Measurements from ENCODE around the gene CDH13. TPM values are rescaled to one million over a fixed set of nuclear protein-coding genes. Genes with fewer than 3 reads are reported as not detected.
A peak's percentile ranks its signal among the peaks of the same experiment; 100 is the strongest.

Gene CDH13
- total RNA-seq, 1 donor = 102 TPM

DNA sequence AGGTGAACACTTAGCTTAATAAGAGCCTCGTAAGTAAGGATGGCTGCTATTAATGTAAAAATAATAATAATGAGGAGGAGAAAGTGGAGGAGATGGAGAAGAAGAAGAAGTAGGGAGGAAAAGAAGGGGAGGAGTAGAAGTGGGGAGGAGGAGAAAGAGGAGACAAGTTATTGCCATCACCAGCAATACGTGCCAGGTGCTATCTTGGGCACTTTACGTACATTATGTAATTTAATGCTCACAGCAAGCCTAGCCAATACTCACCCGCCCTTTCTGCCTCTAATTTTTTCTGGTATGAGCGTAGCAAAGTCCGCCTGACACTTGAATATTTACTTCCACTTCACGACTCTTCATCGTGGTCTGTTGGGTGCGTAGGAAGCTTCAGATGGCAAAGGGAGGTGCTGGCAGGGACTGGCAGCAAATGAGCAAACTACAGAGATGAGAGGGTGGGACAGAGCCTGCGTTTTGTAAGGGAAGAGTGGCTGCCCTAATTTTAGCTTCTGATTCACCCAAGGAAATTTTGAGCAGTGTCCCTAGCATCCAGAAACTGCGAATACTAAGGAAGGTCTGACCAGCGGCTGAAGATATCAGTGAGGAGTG is 42.1 kb upstream of the CDH13 start:
- Histone ChIP-seq H3K36me3 (ENCODE audit: insufficient read depth, low read length) (no peaks in the 10 kb centered on the region), H3K27me3 (ENCODE audit: insufficient read depth, low read length) (no peaks in the 10 kb centered on the region), H3K27ac (ENCODE audit: low read depth, low read length) (peak overlapping the region; percentile 72), H3K4me1 (ENCODE audit: insufficient read depth, low read length) (peaks cover 11% of the 10 kb centered on the region), H3K4me3 (ENCODE audit: insufficient read depth, low read length) (no peak overlapping the region), H3K4me2 (ENCODE audit: insufficient read depth, low read length) (peak overlapping the region; percentile 23), H2AFZ (ENCODE audit: low read length) (peak overlapping the region; percentile 23), H3K9me3 (ENCODE audit: low read depth, low read length) (no peaks in the 10 kb centered on the region), H3K79me2 (ENCODE audit: insufficient read depth, low read length) (no peaks in the 10 kb centered on the region), H4K20me1 (ENCODE audit: insufficient read depth, low read length) (no peaks in the 10 kb centered on the region)
- TF ChIP-seq, protein P1, sequence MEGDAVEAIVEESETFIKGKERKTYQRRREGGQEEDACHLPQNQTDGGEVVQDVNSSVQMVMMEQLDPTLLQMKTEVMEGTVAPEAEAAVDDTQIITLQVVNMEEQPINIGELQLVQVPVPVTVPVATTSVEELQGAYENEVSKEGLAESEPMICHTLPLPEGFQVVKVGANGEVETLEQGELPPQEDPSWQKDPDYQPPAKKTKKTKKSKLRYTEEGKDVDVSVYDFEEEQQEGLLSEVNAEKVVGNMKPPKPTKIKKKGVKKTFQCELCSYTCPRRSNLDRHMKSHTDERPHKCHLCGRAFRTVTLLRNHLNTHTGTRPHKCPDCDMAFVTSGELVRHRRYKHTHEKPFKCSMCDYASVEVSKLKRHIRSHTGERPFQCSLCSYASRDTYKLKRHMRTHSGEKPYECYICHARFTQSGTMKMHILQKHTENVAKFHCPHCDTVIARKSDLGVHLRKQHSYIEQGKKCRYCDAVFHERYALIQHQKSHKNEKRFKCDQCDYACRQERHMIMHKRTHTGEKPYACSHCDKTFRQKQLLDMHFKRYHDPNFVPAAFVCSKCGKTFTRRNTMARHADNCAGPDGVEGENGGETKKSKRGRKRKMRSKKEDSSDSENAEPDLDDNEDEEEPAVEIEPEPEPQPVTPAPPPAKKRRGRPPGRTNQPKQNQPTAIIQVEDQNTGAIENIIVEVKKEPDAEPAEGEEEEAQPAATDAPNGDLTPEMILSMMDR (IDR thresholded peaks at IDR 0.05; ENCODE audit: extremely low read depth, low read depth, low read length) = no peak
- no peak for DNase-seq (ENCODE audit: insufficient read length, low spot score, missing footprints)

DNA sequence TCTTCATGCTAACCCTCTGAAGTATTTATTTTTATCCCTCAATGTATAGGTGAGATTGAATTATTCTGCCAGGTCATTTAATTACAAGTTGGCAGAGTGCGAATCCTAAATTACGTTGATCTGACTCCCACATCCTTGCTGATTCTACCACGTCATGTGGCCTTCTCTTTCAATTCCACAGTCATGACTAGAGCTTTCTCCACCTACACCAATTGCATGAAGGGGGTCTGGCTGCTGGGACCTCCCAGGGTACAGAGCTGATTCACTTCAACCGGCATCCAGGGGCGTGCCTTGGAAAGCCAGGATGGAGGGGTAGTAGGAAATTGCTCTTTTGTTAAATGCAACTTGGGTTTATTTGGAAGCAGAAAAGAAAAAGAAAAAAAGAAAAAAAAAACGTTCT is 41.1 kb upstream of the CDH13 start:
- Histone ChIP-seq H3K9me3 (ENCODE audit: low read depth, low read length) (no peaks in the 10 kb centered on the region), H3K4me3 (ENCODE audit: insufficient read depth, low read length) (no peak overlapping the region), H2AFZ (ENCODE audit: low read length) (no peak overlapping the region), H3K27ac (ENCODE audit: low read depth, low read length) (peak overlapping the region; percentile 72), H3K4me2 (ENCODE audit: insufficient read depth, low read length) (peak overlapping the region; percentile 19), H3K4me1 (ENCODE audit: insufficient read depth, low read length) (peaks cover 11% of the 10 kb centered on the region), H3K27me3 (ENCODE audit: insufficient read depth, low read length) (no peaks in the 10 kb centered on the region), H3K79me2 (ENCODE audit: insufficient read depth, low read length) (no peaks in the 10 kb centered on the region), H4K20me1 (ENCODE audit: insufficient read depth, low read length) (no peaks in the 10 kb centered on the region), H3K36me3 (ENCODE audit: insufficient read depth, low read length) (no peaks in the 10 kb centered on the region)
- DNase-seq (ENCODE audit: insufficient read length, low spot score, missing footprints) = peak; percentile 78
- TF ChIP-seq, protein P1 (IDR thresholded peaks at IDR 0.05; ENCODE audit: extremely low read depth, low read depth, low read length) = no peak

DNA sequence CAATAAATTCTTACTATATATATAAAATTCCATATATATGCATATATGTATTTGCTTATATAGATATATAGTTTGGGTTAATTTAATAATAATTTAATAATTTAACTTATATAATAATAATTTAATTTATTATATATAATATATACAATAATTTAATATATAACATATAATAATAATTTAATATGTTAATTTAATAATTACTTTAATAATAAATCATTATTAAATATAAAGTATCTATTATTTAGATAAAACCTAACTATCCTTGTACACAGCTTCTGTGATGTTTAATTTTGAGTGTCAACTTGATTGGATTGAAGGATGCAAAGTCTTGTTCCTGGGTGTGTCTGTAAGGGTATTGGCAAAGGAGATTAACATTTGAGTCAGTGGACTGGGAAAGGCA is 40.6 kb upstream of the CDH13 start:
- TF ChIP-seq, protein P1 (IDR thresholded peaks at IDR 0.05; ENCODE audit: extremely low read depth, low read depth, low read length) = no peak

GRCh38 chr16:82587289-82587688 is 39.5 kb upstream of the CDH13 start:
- H3K36me3 ChIP-seq (ENCODE audit: insufficient read depth, low read length) = no peaks in the 10 kb centered on the region
- no peaks in the 10 kb centered on the region for H4K20me1 ChIP-seq (ENCODE audit: insufficient read depth, low read length)
- H3K79me2 ChIP-seq (ENCODE audit: insufficient read depth, low read length) = no peaks in the 10 kb centered on the region
- peaks cover 11% of the 10 kb centered on the region for H3K4me1 ChIP-seq (ENCODE audit: insufficient read depth, low read length)
- peaks cover 3% of the 10 kb centered on the region for H3K27me3 ChIP-seq (ENCODE audit: insufficient read depth, low read length)
- TF ChIP-seq, protein P1 (IDR thresholded peaks at IDR 0.05; ENCODE audit: extremely low read depth, low read depth, low read length) = no peak
- no peak overlapping the region for H3K4me2 ChIP-seq (ENCODE audit: insufficient read depth, low read length)
- H2AFZ ChIP-seq (ENCODE audit: low read length) = no peak overlapping the region
- no peak for DNase-seq (ENCODE audit: insufficient read length, low spot score, missing footprints)
- H3K4me3 ChIP-seq (ENCODE audit: insufficient read depth, low read length) = no peak overlapping the region
- no peaks in the 10 kb centered on the region for H3K9me3 ChIP-seq (ENCODE audit: low read depth, low read length)
- no peak overlapping the region for H3K27ac ChIP-seq (ENCODE audit: low read depth, low read length)

More for the DNA sequence above, 40.6 kb upstream of the CDH13 start:
- Histone ChIP-seq H3K4me1 (ENCODE audit: insufficient read depth, low read length) (peaks cover 11% of the 10 kb centered on the region), H3K4me3 (ENCODE audit: insufficient read depth, low read length) (no peak overlapping the region), H4K20me1 (ENCODE audit: insufficient read depth, low read length) (no peaks in the 10 kb centered on the region), H3K79me2 (ENCODE audit: insufficient read depth, low read length) (no peaks in the 10 kb centered on the region), H3K4me2 (ENCODE audit: insufficient read depth, low read length) (no peak overlapping the region), H3K27me3 (ENCODE audit: insufficient read depth, low read length) (no peaks in the 10 kb centered on the region), H3K36me3 (ENCODE audit: insufficient read depth, low read length) (no peaks in the 10 kb centered on the region), H3K9me3 (ENCODE audit: low read depth, low read length) (no peaks in the 10 kb centered on the region), H3K27ac (ENCODE audit: low read depth, low read length) (no peak overlapping the region), H2AFZ (ENCODE audit: low read length) (peak overlapping the region; percentile 44)
- no peak for DNase-seq (ENCODE audit: insufficient read length, low spot score, missing footprints)
